ENCODE measurements around the gene ITGB6. TPM values are rescaled to one million over a fixed set of nuclear protein-coding genes. Genes with fewer than 3 reads are reported as not detected.

The ITGB6 gene
- total RNA-seq, 1 donor from 2014 or later, result 2.0 TPM

DNA sequence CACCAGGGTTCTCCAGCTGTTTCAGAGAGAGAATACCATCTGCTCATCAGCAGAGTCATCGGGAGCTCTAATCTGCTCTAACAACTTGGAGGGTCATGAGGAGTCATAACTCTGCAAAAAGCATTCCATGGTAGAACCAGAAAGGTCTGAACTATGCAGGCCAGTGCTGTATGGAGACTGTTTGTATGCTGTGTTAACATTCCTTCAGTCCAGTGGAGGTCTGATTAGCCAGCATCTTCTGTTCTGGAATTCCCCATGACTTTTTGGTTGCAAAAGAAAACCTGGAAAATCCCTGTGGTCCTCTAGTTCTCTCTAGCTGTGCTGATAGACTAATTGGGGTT, 9.4 kb upstream of the ITGB6 start:
- H3K9me3 Mint-ChIP-seq (ENCODE audit: low read depth), result peaks cover 9% of the 10 kb centered on the region
- H3K4me3 Mint-ChIP-seq (ENCODE audit: unreplicated experiment), result no peak overlapping the region
- H3K36me3 Mint-ChIP-seq (ENCODE audit: low read depth), result peaks cover 1% of the 10 kb centered on the region
- H3K27ac Mint-ChIP-seq (ENCODE audit: unreplicated experiment), result peak overlapping the region; percentile 96
- DNase-seq (ENCODE audit: low spot score), result no peak
- H3K27me3 Mint-ChIP-seq (ENCODE audit: low read depth), result no peaks in the 10 kb centered on the region
- H3K4me1 Mint-ChIP-seq (ENCODE audit: low read depth), result peaks cover 92% of the 10 kb centered on the region
- TF ChIP-seq, protein P1, sequence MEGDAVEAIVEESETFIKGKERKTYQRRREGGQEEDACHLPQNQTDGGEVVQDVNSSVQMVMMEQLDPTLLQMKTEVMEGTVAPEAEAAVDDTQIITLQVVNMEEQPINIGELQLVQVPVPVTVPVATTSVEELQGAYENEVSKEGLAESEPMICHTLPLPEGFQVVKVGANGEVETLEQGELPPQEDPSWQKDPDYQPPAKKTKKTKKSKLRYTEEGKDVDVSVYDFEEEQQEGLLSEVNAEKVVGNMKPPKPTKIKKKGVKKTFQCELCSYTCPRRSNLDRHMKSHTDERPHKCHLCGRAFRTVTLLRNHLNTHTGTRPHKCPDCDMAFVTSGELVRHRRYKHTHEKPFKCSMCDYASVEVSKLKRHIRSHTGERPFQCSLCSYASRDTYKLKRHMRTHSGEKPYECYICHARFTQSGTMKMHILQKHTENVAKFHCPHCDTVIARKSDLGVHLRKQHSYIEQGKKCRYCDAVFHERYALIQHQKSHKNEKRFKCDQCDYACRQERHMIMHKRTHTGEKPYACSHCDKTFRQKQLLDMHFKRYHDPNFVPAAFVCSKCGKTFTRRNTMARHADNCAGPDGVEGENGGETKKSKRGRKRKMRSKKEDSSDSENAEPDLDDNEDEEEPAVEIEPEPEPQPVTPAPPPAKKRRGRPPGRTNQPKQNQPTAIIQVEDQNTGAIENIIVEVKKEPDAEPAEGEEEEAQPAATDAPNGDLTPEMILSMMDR (IDR thresholded peaks at IDR 0.05), result no peak

GRCh38 chr2:160208655-160209515, 8.8 kb upstream of the ITGB6 start:
- no peaks in the 10 kb centered on the region for H3K27me3 Mint-ChIP-seq (ENCODE audit: low read depth)
- H3K27ac Mint-ChIP-seq (ENCODE audit: unreplicated experiment), result peak overlapping the region; percentile 96
- peaks cover 9% of the 10 kb centered on the region for H3K9me3 Mint-ChIP-seq (ENCODE audit: low read depth)
- H3K4me1 Mint-ChIP-seq (ENCODE audit: low read depth), result peaks cover 92% of the 10 kb centered on the region
- DNase-seq (ENCODE audit: low spot score), result no peak
- TF ChIP-seq, protein P1 (IDR thresholded peaks at IDR 0.05), result no peak
- no peak overlapping the region for H3K4me3 Mint-ChIP-seq (ENCODE audit: unreplicated experiment)
- peaks cover 1% of the 10 kb centered on the region for H3K36me3 Mint-ChIP-seq (ENCODE audit: low read depth)

DNA sequence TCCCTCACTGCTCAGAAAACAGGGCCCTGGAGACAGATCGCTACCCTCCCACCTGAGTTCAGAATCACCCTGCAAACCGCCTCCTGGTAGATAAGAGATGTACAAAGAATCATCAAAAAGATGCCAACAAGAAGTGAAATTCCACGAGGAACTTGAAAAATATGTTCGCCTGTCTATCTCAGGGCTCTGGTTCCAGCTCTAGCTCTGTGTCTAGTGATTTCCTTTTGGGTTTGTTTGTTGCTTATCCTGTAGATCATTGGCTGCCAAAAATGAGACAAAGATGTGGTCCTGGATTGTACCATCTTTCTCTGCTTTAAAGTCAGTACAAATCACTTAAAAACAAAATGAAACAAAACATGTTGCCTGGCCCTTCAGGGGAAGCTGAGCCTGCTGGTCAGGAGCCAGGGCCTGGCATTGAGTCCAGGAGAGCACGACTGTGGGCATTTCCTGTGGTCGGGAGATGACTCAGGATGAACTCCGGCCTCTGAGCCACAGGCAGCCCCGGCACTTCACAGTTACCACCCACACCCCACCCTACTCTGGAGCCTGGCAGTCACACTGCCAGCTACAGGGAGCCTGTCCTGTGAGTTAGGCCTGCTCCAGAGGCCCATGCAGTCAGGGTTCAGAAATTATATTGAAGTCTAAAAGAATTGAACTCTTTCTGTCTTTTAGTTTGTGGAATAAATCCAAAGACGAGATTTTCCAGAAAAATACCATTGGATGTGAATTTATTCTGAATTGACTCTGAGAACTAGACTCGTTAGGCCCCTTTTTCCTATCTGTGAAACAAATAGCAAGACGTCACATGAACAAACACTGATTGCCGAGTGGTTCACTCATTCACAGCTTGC, 8.0 kb upstream of the ITGB6 start:
- H3K9me3 Mint-ChIP-seq (ENCODE audit: low read depth), result peaks cover 6% of the 10 kb centered on the region
- DNase-seq (ENCODE audit: low spot score), result peak; percentile 97
- H3K36me3 Mint-ChIP-seq (ENCODE audit: low read depth), result peaks cover 1% of the 10 kb centered on the region
- TF ChIP-seq, protein P1 (IDR thresholded peaks at IDR 0.05), result no peak
- peak overlapping the region; percentile 96 for H3K27ac Mint-ChIP-seq (ENCODE audit: unreplicated experiment)
- H3K4me3 Mint-ChIP-seq (ENCODE audit: unreplicated experiment), result peak overlapping the region; percentile 45
- H3K4me1 Mint-ChIP-seq (ENCODE audit: low read depth), result peaks cover 92% of the 10 kb centered on the region
- H3K27me3 Mint-ChIP-seq (ENCODE audit: low read depth), result no peaks in the 10 kb centered on the region

DNA sequence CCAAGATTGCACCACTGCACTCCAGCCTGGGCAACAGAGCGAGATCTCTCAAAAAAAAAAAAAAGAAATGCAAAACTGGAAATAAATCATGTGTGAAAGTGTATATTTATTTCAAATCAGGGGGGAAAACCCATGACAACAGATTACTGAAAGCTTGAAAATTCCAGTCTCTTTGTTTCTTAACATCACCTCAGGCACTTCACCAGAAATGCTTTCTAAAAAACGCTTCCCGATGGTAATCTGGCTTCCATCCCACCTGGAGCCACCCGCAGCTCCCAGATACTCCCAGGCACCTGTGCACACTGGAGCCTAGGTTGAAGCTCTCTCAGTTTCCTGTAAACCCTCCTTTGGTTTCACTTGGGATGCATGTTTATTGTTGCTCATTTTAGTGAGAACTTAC, 7.2 kb upstream of the ITGB6 start:
- TF ChIP-seq, protein P1 (IDR thresholded peaks at IDR 0.05), result no peak
- H3K4me1 Mint-ChIP-seq (ENCODE audit: low read depth), result peaks cover 93% of the 10 kb centered on the region
- peaks cover 3% of the 10 kb centered on the region for H3K36me3 Mint-ChIP-seq (ENCODE audit: low read depth)
- H3K27ac Mint-ChIP-seq (ENCODE audit: unreplicated experiment), result peak overlapping the region; percentile 96
- H3K9me3 Mint-ChIP-seq (ENCODE audit: low read depth), result peaks cover 6% of the 10 kb centered on the region
- no peak for DNase-seq (ENCODE audit: low spot score)
- H3K27me3 Mint-ChIP-seq (ENCODE audit: low read depth), result no peaks in the 10 kb centered on the region
- no peak overlapping the region for H3K4me3 Mint-ChIP-seq (ENCODE audit: unreplicated experiment)

- Mint-ChIP-seq H3K9me3 (ENCODE audit: low read depth) (peaks cover 6% of the 10 kb centered on the region), H3K36me3 (ENCODE audit: low read depth) (peaks cover 5% of the 10 kb centered on the region), H3K27ac (ENCODE audit: unreplicated experiment) (peak overlapping the region; percentile 96), H3K4me3 (ENCODE audit: unreplicated experiment) (no peak overlapping the region), H3K27me3 (ENCODE audit: low read depth) (no peaks in the 10 kb centered on the region), H3K4me1 (ENCODE audit: low read depth) (peaks cover 94% of the 10 kb centered on the region)
- TF ChIP-seq, protein P1 (IDR thresholded peaks at IDR 0.05), result no peak
- DNase-seq (ENCODE audit: low spot score), result no peak
These were observed 6.4 kb upstream of the ITGB6 start for GRCh38 chr2:160206436-160206835.
